Hematopoietic multipotent progenitor cell treated with erythropoietin and hydrocortisone succinate and interleukin-3 and kit ligand, for 17 days (in vitro differentiated cells): ENCODE data around the gene CXCL14.

Source experiments
- DNase-seq: peaks from one replicate; pipeline ENCODE4 v3.0.0-alpha.2; 2015; ENCODE audit warnings: low spot score

CXCL14 gene

DNA sequence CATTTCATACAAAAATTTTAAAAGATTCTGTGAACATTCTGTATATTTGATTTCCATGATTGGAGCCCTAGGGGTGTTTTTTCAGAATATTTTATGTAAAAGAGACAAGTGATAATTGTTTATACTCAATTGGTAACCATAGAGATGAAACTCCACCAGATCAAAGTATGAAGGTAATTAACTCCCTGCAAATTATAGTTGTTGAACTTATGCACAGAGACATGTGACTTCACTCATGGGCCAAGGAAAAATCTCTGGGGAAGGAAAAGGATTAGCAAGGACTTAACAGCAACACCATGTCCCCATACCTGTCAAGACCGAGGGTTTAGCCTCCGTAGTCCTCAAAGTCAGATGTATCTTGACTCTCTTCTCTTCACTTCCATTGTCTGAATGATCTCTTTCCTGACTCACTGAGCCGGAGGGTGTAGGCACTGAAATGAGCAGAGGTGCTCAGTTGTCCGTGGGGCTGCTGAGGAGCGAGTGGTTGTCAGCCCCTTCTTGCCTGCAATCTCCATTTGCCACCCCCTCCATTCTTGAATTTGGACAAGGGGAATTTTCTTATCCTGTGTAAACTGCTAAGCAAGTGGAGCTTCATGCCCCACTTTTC is 17.5 kb upstream of the CXCL14 start:
- DNase-seq: no peak

DNA sequence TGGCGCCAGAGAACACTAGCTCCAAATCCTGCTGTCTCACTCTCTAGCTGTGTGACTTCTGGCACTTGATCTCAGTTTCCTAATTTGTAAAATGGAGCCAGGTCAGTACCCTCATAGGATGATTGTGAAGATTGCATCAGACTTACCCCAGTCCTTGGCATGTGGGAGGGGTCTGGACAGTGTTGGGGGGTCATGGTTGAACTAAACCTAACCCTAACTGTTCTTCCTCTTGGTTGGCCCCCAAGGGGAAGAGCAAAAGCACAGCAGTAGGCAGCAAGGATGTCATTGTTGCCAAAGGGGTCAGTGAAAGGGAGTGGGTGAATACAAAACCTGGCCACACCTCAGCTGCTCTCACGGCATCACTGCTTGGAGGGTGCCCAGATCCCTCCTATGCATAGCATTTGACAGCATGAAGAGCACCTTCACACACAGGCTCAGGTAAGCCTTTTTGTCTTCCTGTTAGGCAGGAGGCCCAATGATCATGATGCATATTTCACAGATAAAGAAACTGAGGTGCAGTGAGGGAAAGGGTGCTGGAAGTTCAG is 15.7 kb upstream of the CXCL14 start:
- DNase-seq: no peak

DNA sequence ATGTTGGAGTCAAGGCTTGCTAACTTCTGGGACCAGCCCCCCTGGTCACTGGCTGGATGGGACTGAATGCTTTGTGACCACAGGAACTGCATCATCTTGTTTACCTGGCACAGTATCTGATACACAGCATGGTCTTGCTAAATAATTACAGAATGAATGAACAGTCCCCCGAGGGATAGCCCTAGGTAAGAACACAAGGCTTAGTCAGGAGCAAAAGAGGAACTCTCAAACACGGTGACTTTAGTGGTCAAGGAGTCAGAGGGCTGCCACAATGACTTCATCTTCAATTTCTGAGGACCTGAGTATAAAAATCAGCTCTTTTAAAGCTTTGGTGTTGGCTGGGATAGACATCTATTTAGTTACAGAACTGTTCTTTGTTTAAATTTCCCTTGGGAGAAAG is 15.1 kb upstream of the CXCL14 start:
- no peak for DNase-seq

DNA sequence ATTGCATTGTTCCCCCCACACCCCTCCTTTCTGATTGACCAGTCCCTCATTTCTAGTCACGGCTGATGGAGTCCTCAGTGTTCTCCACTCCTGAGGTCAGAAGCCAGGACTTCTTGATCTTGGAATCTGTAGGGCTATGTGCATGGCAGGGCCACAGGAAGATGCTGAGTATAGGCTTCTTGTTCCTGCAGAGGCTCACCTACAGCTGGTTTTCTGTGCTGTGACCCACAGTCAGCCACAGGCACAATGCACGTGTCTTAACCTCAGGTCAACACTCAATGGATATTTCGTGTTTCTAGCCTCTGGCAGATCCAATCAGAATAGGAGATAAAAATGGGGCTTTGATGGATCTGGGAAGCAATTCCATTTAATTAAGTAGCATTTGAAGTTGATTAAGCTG is 14.3 kb upstream of the CXCL14 start:
- DNase-seq: no peak

DNA sequence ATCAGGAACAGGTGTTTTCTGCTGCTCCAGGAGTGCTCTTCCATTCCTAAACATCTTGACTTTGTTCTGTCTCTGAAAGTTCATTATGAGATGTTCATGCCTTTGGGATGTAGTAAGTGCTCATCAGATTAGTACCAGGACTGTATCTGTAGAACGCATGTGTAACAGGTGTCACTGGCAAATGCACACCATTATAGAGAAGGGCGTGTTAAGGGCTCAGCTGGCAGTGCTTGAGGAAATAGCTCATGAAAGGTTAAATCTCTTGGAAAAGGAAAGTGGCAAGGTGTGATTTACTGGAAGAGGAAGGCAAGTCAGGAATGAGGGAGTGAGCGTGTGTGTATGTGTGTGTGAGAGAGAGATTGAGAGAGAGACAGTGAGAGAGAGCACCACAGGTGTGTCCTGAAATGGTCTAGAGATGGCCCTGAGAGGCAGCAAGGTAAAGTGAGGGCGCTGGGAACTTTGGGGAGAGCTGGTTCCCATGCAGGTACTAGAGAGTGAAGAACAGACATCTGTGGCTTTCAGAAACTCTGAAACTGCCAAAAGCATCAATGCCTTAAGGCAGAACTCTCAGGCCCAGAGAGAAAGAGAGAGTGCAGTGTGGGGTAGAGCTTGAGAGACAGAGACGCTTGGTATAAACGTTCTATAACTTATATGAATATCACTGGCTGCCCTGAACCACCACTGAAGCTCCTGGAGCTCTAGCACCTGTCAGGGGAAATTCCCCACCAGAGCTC is 13.7 kb upstream of the CXCL14 start:
- DNase-seq: no peak

DNA sequence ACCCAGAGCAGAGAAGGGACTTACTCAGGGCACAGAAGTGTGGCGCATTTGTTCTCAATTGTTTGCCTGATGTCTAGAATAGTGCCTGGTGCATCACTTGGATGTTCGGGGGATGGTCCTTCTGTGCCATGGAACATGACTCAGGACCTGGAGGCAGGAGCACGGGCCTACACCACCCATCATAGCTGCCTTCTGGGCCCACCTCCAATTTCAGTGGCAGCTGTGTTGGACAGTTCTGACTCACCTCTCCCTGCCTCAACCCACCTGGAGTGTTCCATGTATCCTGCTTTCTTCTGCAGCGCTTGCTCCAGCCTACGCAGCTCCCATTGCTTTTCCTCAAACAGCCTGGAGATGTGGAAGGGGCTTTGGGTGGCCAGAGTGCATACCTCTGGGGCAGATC is 12.5 kb upstream of the CXCL14 start:
- DNase-seq: no peak

DNA sequence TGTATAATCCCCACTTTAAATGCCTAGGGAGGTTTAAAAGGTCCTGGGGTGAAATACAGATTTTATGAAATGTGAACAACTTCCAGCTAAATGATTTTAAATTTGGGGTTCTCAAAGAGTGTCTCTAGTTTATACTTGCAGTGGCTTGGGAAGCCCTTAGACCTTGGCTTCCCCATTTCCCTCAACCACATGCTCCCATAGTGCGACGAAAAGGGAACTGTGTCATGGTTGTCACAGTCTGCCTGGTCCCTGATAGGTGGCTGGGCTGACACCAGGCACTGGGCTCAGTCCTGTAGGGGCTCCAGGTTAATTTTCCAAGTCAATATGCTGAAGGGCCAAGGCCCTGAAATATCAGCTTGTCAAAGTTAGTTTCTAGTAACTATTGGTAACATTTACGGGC is 10.4 kb upstream of the CXCL14 start:
- DNase-seq: no peak

DNA sequence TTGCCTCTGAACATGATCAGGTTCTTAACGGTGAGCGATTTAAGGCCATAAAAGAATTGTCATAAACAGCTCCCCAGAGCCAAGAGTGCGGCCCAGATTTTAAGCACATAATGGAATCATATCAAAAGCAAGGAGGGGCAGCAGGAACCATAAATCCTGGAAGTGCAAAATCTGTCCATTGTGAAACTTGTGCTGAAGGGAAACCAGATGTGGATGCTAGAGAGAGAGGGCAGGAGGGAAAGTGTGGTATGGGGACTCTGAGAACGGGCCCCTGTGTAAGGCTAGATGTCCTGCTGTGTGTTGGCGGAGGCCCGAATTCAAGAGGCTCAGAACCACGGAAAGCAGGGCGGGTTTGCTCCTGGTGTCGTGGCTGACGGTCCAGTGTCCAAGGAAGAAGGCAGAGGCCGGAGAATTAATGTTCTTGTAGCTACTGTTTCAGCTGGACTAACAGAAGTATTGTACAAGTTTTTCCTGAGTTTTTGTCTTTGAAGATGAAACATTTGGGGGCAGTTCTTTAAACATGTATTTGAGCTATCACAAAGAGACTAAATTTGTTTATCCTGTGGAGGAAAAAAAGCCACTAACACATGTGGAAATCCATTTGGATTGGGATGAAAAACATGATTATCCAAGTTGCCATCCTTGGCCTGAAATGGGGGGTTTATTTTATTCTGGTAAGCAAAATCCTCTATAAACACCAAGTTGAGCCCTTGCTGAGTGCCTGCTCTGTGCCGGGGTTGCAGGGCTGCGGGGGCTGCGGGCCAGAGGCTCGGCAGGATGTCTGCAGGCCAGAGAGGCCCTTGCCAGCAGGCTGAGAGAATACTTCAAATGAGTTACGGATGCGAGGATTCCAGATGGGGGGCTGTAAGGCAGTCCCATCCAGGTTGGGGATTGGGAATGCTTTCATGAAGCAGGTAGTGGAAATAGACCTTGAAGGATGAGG is 9.2 kb upstream of the CXCL14 start:
- no peak for DNase-seq

DNA sequence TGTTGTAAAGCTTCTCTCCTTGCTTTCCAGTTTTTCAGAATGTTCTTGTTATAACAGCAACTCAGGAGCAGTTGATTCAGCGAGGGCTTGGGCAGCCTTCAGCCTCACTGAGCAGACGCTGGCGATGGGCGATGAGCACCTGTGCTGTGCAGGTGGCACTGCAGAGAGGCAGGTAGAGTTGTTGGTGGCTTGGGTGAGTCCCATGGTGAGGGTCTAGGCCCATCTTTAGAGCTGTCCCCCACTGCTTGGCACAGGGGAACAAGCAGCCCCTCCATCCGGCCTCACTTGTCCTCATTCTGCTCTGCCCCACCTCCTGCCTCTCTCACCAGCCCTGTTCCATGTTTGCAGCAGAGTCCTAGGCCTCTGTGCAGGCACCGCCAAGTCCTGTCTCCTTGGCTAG is 6.1 kb upstream of the CXCL14 start:
- DNase-seq: no peak

DNA sequence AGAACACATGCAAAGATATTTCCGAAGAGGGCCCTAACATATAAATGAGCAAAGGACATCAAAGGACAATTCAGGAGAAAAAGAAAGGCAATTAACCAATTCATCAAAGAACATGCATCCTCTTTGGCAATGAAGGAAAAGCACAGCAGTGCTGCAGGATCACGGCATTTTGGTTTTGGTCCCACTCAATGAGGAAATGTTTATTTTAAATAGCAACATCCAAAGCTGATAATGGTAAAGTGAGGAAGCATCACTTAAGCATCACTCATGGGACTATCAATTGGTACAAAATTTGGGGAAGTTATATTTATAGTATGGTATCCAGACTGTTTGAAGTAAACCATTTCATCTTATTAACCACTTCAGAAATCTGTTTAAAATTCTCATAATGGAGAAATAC is 5.5 kb upstream of the CXCL14 start:
- no peak for DNase-seq

DNA sequence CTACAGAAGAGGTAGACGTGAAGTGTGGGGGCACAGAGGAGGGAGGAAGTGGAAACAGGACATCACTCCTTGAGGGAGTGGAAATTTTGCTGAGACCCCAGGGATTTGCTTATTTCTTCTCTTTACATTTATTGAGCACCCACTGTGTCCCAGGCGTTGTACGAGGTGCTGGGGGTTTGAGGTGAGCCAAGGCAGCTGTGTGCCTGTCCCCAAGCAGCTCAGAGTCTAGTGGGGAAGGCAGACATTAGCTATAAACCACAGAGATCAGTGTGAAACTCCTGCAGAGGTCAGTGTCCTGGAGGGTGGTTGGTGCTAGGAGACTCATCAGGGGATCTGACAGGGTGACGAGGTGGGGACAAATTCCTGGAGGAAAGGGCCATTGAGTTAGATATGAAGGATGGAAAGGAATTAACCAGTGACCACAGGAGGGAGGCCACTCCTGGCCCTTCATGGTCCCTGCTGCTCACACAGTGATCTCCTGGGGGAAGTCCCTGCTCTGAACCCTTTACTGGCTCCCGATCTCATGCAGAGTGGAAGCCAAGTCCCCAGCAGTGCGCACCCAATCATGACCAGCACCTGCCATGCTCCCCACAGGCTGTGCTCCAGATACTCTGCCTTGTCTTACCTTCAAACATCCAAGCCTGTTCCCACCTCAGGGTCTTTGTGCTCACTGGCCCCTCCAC is 3.4 kb upstream of the CXCL14 start:
- DNase-seq: no peak

DNA sequence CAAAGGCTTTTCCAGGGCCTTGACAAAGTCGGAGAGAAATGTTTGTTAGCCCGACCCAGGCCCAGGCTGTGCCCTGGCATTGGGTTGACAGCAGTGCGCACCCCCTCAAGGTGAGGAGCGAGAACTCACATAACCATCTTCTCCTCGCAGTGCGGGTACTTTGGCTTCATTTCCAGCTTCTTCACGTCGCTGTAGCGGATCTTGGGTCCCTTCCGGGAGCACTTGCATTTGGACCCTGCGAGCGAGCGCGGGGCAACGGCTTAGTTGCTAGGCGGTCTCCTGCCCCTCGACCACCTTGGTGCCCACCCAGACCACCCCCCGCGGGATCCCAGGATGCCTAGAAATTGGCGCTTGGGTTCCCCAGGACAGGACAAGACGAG is 496 bp downstream of the CXCL14 start:
- DNase-seq: no peak

DNA sequence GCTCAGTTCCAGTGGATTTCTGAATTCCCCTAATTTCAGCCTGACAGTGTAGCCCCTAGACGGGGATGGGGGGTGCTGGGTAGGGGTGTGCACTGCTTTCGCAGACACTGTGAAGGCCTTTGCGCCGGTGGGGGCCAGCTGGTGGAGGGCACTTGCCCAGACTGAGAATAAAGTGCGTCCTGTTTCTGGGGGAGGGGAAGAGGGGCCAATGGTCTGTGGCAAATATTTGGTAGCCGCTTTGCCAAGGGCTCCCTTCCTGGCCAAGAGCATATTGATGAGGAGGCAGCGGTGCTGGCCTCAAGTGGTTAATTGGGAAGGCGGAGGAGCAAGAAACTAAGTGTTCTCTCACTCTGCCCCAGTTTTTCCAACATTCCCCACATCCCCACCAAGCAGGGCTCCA is 1.4 kb downstream of the CXCL14 start:
- no peak for DNase-seq

DNA sequence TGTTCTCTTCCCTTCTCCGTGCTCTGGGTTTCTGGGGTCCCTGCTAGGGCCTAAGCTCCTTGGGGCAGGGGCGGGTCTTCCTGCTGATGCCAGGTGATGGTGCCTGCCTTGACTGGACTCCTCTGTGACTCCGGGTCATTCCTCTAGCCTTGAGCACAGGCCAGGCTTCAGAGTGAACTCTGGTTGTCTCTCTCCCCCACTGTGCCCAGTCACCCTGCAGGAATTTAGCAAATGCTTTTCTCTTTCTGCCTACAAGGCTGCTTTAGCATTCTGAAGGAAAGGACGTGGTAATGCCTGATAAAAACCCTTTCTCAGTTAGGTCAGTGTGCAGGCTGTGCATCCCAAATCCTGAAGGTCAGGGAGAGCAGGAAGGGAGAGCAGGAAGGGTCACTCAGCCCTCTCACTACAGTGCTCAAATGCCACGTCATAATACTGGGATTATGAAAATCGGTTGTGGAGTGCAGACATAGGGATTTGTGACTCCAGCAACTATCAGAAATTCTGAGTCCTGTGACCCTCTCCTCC is 2.7 kb downstream of the CXCL14 start:
- DNase-seq: no peak

DNA sequence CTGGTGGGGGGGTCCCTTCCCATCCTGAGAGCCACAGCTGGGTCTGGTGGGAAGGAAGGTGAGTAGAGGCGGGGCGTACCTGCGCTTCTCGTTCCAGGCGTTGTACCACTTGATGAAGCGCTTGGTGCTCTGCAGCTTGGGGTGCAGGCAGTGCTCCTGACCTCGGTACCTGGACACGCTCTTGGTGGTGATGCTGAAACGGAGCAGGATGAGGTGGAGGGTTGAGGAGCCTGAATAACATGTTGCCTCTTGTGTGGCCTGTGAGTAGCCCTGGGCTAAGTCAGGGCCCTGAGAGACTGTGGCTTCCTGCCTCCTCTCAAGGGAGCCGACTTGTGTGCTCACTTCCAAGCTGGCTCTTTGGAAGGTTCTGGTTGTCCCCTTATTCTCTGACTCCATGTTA is 4.3 kb downstream of the CXCL14 start:
- DNase-seq: no peak

DNA sequence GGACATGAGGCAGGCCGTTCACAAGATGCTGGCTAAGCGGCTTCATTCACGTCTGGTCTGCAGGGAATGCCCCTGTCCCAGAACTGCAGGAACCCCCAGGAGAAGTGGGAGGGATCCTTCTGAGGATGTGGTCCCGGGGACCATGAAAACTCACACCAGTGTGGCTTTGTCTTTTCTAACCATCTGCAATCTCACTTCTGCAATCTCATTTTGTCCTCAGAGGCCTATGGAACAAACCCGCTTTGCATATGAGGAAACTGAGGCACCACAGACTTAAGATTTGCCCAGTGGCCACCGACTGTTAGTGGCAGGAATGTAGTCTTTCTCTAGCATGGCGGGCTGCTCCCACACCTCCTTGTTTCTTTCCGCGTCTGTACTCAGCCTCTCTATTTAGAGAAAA is 6.9 kb downstream of the CXCL14 start:
- DNase-seq: no peak

DNA sequence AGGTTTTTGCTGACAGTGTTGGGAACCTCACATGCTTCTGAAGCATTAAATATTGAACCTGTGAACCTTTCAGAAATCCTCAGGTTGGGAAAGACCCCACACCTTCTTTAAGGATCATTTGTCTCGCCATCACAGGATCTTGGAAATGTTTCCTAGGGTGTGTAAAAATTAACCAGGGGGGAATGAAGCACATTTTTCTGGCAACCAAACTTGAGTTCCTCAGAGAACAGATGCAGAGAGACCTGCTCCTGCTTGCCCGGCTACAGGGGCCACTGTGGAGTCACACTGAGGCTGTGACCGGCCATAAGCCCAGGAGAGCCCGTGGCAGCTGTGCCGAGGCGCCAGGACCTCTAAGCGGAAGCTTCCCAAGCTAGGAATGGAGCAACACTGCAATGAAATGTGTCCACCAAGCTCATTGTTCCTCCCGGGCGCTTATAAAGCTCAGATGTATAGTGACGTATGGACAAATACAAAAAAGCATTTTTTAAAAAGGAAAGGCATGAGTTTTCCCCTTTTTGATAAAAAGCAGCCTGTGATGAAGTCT is 7.7 kb downstream of the CXCL14 start:
- no peak for DNase-seq

DNA sequence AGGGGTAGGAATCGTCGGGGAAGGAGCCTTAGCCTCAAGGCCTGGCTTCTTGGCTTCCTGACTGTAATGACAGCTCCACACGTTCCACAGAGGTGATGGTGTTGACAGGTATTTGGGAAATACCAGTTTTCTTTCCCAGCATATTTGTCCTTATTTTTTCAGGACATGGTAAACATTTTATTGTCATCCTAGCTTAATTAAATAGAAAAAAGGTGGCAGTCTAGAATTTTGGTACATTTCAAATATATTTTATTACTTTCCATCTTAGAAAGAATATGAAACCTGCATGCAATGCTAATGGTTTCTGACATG is 8.4 kb downstream of the CXCL14 start:
- DNase-seq: no peak

DNA sequence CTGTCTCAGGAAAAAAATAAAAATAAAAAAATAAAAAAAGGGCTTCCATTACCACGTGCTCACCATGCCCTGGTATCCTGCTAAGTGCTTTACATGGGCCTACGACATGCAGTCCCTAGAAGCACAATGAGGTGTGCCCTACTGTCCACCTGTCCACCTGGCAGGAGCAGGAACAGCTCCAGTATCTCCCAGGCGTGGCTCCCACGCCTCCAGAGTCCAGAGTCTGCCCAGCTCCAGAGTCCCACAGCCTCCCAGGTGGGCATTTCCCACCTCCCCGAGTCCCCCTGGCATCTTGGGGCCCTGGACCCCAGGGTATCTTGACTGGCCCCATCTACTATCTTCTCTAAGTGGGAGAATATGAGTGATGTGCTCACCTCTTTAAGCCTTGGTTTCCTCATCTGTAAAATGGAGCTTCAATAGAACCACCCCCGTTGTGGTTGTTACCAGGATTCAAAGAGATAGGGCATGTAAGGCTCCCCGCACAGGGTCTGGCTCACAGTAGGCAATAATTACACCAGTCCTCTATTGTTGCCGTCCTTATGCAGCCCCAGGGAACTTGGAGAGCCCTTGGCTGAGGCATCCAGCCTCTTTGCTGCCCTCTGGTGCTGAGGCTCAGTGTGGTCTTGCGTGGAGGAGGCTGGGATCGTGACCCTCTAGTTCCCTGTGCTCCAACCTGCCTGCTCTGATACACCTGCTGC is 8.9 kb downstream of the CXCL14 start:
- no peak for DNase-seq

DNA sequence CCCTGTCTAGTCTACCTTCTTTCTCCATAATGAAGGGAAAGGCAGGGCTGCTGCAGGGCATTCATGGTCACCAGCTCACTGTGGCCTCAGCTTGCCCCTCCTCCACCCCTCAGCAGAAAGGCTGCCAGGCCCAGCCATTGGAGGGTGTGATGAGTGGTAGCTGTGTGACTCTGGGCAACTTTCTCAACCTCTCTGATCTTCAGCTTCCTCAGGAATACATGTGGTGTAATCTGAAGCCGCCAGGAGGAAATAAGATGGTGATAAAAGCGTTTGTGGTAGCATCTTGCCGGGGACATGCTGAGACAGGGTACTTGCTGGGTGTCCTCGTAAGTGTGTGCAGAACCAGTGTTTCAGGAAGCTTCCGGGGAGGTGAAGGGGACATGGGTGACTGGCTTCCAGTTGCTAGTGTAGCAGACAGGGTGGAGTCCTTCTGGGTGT is 9.8 kb downstream of the CXCL14 start:
- DNase-seq: no peak

DNA sequence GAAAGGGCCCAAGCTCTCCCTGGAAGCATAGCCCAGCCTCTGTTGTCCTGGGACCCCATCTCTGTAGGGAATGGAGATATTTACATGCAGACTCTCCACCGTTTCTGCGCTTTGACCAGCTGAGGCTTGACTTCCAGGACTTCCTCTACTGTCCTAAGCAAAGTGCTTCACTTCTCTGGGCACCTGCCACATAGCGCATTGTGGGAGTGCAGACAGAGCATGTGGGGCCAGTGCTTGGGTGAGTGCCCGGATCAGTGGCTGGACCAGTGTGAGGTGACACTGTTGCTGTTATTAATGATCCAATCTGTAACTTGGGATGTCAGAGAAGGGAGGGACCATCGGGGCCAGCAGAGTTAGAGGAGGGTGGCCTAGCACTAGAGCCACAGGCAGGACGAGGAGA is 10.5 kb downstream of the CXCL14 start:
- DNase-seq: no peak
